ENCODE measurements around the gene CWC27.

The CWC27 gene

DNA sequence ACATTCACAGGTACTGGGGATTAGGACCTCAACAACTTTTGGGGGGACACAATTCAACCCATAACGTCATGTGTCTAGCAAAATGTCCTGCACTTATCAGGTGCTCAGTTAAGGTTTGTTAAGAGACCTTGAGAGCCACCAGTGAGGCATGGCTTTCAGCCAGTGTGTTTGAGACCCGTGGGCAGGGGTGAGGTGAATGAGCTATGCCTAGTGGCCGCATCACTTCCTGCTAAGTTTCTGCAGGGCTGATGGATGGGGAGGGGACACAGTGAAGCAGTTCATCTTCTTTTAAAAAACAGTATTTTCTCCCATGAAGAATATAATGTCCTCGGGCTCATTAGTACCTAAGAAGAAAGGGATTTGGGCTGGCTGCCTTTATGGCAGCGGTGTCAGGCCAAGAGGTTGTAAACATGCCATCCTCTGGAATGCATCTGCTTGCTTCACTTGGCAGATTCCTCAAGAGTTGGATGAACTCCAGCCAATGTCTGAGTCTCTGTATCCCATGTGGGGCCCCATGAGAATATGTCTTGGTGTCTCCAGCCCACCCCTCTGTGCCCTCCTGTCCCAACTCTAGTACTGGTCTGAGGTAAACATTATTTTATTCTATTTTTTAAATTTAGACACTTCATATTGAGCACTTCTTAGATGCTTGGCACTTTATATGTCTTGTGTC is 282.2 kb downstream of the CWC27 start:
- TF ChIP-seq GATA3 (IDR thresholded peaks at IDR 0.05; ENCODE audit: low read depth, low read length) (no peak), GATA2 (IDR thresholded peaks at IDR 0.05; ENCODE audit: low read depth, low read length) (no peak)

- TF ChIP-seq GATA3 (IDR thresholded peaks at IDR 0.05; ENCODE audit: low read depth, low read length) (no peak), GATA2 (IDR thresholded peaks at IDR 0.05; ENCODE audit: low read depth, low read length) (no peak)
Observed at GRCh38 chr5:65055938-65056337, 287.2 kb downstream of the CWC27 start.

- TF ChIP-seq GATA3 (IDR thresholded peaks at IDR 0.05; ENCODE audit: low read depth, low read length) (no peak), GATA2 (IDR thresholded peaks at IDR 0.05; ENCODE audit: low read depth, low read length) (no peak)
Observed at GRCh38 chr5:65059681-65060598, 291.2 kb downstream of the CWC27 start.

DNA sequence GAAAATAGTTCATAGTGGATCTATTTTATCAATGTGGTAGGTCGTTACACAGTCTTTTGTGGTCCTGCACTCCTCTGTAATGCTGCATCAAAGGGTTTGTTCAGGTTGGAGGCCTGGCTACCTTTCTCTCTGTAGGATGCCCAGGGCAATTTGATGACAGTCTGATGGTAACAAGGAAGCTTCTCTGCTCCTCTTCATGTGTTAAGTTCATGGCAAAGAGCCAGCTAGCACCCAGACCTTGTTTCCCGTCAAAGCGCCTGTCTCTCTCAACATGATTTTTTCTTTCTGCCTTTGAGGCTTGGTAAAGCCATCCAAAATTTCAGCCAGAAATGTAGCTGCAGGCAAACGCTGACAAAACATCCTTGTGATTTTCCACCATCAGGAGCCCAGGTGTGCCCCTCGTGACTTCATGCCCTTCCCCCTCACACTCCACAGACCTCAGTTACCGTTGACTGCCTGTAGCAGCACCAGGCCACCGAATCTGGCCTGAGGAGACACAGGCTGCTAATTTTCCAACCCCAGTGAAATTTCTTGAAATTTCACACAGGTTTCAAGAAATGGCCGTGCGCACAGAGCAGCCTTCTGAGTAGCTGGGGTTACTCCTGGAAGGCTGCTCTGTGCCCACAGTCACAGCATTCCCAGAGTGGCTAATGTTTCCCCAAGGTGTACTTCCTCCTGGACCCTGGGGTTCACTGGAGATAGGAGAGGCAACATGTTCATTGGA is 292.7 kb downstream of the CWC27 start:
- TF ChIP-seq GATA3 (IDR thresholded peaks at IDR 0.05; ENCODE audit: low read depth, low read length) (no peak), GATA2 (IDR thresholded peaks at IDR 0.05; ENCODE audit: low read depth, low read length) (no peak)

DNA sequence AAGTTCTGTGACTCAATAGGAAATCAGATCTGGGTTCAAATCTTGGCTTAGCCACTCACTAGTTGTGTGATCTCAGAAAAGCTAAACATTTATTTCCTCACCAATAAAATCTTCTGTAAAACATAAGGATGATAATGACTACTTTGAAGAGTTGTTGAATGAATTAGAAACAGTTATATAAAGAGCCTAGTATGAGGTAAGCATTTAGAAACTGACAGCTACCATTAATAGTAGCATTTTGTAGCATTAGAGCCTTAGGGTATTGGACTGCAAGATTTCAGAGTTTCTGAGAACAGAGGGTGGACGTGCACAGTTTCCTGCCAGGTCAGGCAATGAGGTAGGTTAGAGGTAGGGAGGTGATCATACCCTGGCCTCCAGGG is 293.2 kb downstream of the CWC27 start:
- no peak for TF ChIP-seq GATA2 (IDR thresholded peaks at IDR 0.05; ENCODE audit: low read depth, low read length)
- no peak for TF ChIP-seq GATA3 (IDR thresholded peaks at IDR 0.05; ENCODE audit: low read depth, low read length)

DNA sequence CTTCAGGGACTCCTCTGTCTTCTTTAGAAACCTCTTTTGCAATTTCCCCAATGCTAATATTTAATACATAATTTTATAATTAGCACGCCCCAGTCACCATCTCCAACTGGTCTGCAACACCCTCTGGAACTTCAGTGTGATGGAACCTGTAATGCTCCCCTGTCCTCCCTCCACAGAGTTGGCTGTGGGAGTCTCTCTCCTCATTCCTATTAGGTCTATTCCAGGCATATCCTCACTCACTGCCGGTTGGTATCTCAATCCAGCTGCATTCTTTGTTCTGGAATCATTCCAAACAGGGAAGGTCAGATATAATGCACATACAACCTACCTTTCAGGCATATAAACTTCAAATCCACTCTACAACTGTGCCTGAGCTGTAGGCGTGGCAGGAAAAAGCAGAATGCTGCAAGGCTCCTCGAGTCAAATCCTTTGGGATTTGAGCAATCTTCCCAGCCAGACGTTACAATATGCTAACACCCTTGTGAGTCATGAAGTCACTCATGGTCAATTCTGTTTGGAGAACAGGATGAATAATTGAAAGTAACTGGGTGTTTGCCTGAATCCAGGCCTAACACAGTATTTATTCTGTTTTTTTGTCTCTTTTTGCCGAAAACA is 293.8 kb downstream of the CWC27 start:
- TF ChIP-seq GATA3 (IDR thresholded peaks at IDR 0.05; ENCODE audit: low read depth, low read length) (no peak), GATA2 (IDR thresholded peaks at IDR 0.05; ENCODE audit: low read depth, low read length) (no peak)

DNA sequence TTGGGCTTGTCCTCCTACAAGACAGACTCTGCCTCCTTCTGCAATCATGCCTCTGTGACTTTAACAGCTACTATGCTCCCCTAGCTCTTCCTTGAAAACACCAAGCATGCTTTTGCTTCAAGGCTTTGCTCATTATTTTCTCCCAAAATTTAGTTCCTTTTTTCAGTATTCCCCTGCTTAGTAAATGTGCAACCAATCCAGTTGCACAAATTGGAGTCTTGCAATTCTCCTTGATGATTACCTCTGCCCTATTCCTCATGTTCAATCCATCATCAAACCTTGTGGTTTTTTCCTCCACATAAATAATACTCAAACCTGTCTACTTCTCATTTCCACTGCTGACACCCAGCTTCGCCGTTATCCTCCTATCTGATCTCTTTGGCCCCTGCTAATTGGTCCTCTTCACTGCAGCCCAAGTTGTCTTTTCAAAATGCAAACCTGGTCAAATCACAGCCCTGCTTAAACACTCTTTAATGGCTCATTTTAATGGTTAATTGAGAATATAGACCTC is 296.3 kb downstream of the CWC27 start:
- no peak for TF ChIP-seq GATA3 (IDR thresholded peaks at IDR 0.05; ENCODE audit: low read depth, low read length)
- no peak for TF ChIP-seq GATA2 (IDR thresholded peaks at IDR 0.05; ENCODE audit: low read depth, low read length)

GRCh38 chr5:65066387-65067146 is 297.8 kb downstream of the CWC27 start:
- no peak for TF ChIP-seq GATA2 (IDR thresholded peaks at IDR 0.05; ENCODE audit: low read depth, low read length)
- no peak for TF ChIP-seq GATA3 (IDR thresholded peaks at IDR 0.05; ENCODE audit: low read depth, low read length)

- TF ChIP-seq GATA3 (IDR thresholded peaks at IDR 0.05; ENCODE audit: low read depth, low read length) (no peak), GATA2 (IDR thresholded peaks at IDR 0.05; ENCODE audit: low read depth, low read length) (no peak)
Observed at GRCh38 chr5:65067147-65067506, 298.4 kb downstream of the CWC27 start.

Measured in SH-SY5Y (cell line).